CD4-positive, alpha-beta T cell (primary cell): ENCODE data around the gene G3BP2. TPM values are rescaled to one million over a fixed set of nuclear protein-coding genes. Genes with fewer than 3 reads are reported as not detected.
A peak's percentile ranks its signal among the peaks of the same experiment; 100 is the strongest.

Source experiments
- ATAC-seq: fragments of 200-7000 bp; cut with Tn5 transposase; one replicate; pipeline ENCODE4 v1.10.0; 2022; ENCODE audit warnings: mild to moderate bottlenecking; ENCODE audit not compliant: poor library complexity
- CTCF ChIA-PET: fragments of 350-600 bp; sonication (Branson Sonifier 250); formaldehyde crosslinking; loops from one replicate; lab custom pipeline; 2021; ENCODE audit warnings: antibody characterized with exemption, inconsistent platforms; lab: Charles Lee
- POLR2A ChIA-PET: fragments of 350-600 bp; sonication (Branson Sonifier 250); formaldehyde crosslinking; loops from one replicate; lab custom pipeline; 2021; ENCODE audit warnings: antibody characterized with exemption, inconsistent platforms; lab: Charles Lee
- DNase-seq, 14 experiments: peaks; one replicate each; pipeline ENCODE4 v3.0.0-alpha.2; 2013 to 2020; ENCODE audit warnings: mixed read lengths in 2 of 14
- H3K27ac ChIP-seq, 2 donors: one replicate each; pipeline versions ENCODE4 v1.5.1 to v1.7.0; 2013; ENCODE audit warnings: low read length in 2 of 2, low read depth in 1 of 2, mild to moderate bottlenecking in 1 of 2
- H3K27me3 ChIP-seq, 2 experiments: 1 replicate in 1 of 2; 2 replicates in 1 of 2; pipeline versions ENCODE4 v1.6.1 to v1.7.0; 2013; ENCODE audit warnings: low read length in 2 of 2, control low read depth in 1 of 2, mild to moderate bottlenecking in 1 of 2, moderate library complexity in 1 of 2; ENCODE audit not compliant: insufficient read depth in 2 of 2, control insufficient read depth in 1 of 2
- H3K36me3 ChIP-seq: one replicate; pipeline ENCODE4 v1.6.1; 2013; ENCODE audit warnings: low read length, control low read depth; ENCODE audit not compliant: insufficient read depth
- H3K4me1 ChIP-seq: one replicate; pipeline ENCODE4 v1.6.1; 2013; ENCODE audit warnings: low read length, control low read depth; ENCODE audit not compliant: insufficient read depth
- H3K4me3 ChIP-seq: one replicate; pipeline ENCODE4 v1.5.1; 2013; ENCODE audit warnings: mild to moderate bottlenecking, low read length, moderate library complexity
- H3K9me3 ChIP-seq, 2 experiments: 1 replicate in 1 of 2; 2 replicates in 1 of 2; pipeline versions ENCODE4 v1.6.1 to v1.7.0; 2013; ENCODE audit warnings: low read length in 2 of 2, mild to moderate bottlenecking in 2 of 2, control low read depth in 1 of 2, moderate library complexity in 1 of 2; ENCODE audit not compliant: control insufficient read depth in 1 of 2, insufficient read depth in 1 of 2
- H3K27ac Mint-ChIP-seq: one replicate; pipeline ENCODE4 v1.8.0; 2020; ENCODE audit warnings: mixed read lengths
- H3K27me3 Mint-ChIP-seq: one replicate; pipeline ENCODE4 v1.8.0; 2021; ENCODE audit warnings: mixed read lengths
- H3K36me3 Mint-ChIP-seq: one replicate; pipeline ENCODE4 v1.8.0; 2021; ENCODE audit warnings: low read depth, mixed read lengths
- H3K4me1 Mint-ChIP-seq: one replicate; pipeline ENCODE4 v1.8.0; 2021; ENCODE audit warnings: low read depth, mixed read lengths
- H3K4me3 Mint-ChIP-seq: one replicate; pipeline ENCODE4 v1.8.0; 2020; ENCODE audit warnings: mild to moderate bottlenecking, mixed read lengths
- H3K9me3 Mint-ChIP-seq: one replicate; pipeline ENCODE4 v1.8.0; 2020; ENCODE audit warnings: mixed read lengths
- CTCF ChIP-seq: fragments of 200-600 bp; IDR thresholded peaks from one replicate; pipeline ENCODE4 v1.8.0; 2022; ENCODE audit warnings: antibody characterized with exemption, mild to moderate bottlenecking
- intact Hi-C, 2 experiments: fragments of 100-400 bp; cut with DNase I in 1 of 2; cut with micrococcal nuclease in 1 of 2; formaldehyde crosslinking; loops; one replicate each; pipeline versions ENCODE4 v1.15.1 to v1.9.0; 2023 to 2025; cut with DNase I, micrococcal nuclease
- total RNA-seq, 174 experiments: library from RNA in 2 of 174; stranded (reverse) in 2 of 174; gene quantifications; one replicate each; pipeline ENCODE4 v1.2.3 and lab custom pipeline; 2021 to 2026

Gene G3BP2
- total RNA-seq, 2 experiments from 2014 or later = 319 to 322 TPM

DNA sequence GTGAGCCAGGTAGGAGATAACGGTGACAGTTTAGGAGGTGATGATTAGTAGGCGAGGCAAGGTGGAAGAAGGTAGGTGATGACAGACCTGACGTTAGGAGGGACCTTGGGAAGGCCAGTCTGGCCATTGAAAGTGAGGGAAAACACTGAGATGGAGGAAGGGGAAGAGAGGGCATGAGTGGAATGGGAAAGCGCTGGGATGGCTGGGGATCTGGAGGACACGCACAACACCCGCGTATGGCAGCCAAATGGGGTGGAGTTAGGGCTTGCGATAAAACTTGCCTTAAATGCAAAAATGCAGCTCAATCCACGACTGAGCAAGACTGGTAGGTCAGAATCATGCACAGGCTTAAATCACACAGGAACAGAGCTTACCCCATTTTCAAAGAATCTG lies 42.3 kb downstream of the G3BP2 start:
- Histone ChIP-seq H3K27me3 (no peaks in the 10 kb centered on the region), H3K9me3 (no peaks in the 10 kb centered on the region), H3K4me3 (peak overlapping the region; percentile 85), H3K27ac (peak overlapping the region in 1 of 2 donors; percentile 48), H3K36me3 (no peaks in the 10 kb centered on the region), H3K4me1 (peaks cover 16% of the 10 kb centered on the region)
- no peak for DNase-seq
- CTCF ChIA-PET = interaction anchor here (1.1 kb wide), 1 partner anchor 24 kb away, joined by 4 read pairs; no protein-coding TSS in a partner anchor
- no peak for ATAC-seq
- no peak for TF ChIP-seq CTCF
- Mint-ChIP-seq H3K27me3 (no peaks in the 10 kb centered on the region), H3K4me3 (peak overlapping the region; percentile 90), H3K27ac (peak overlapping the region; percentile 75), H3K9me3 (no peaks in the 10 kb centered on the region), H3K4me1 (peaks cover 12% of the 10 kb centered on the region), H3K36me3 (no peaks in the 10 kb centered on the region)
- POLR2A ChIA-PET = interaction anchor here (1.0 to 2.7 kb wide), 7 partner anchors 8 to 360 kb away, joined by 3 to 20 read pairs (median 6); partner anchors contain the start of genes RCHY1, SDAD1, THAP6 and USO1
- intact Hi-C loops = loop anchor here (1.0 to 10.0 kb wide), 6 partner anchors 41 to 584 kb away; partner anchors contain the start of genes G3BP2 (in 2 of the 2), USO1 (in 2 of the 2) and SCARB2 (in 1 of the 2)

- ATAC-seq (peak; percentile 99), DNase-seq (peak; percentile 88 to 96 (median 92))
- peaks cover 12% of the 10 kb centered on the region for H3K4me1 Mint-ChIP-seq
- no peaks in the 10 kb centered on the region for H3K9me3 Mint-ChIP-seq
- ChIA-PET POLR2A (interaction anchor here (0.7 to 2.7 kb wide), 7 partner anchors 9 to 360 kb away, joined by 3 to 20 read pairs (median 6); partner anchors contain the start of genes RCHY1, SDAD1, THAP6 and USO1), CTCF (interaction anchor here (0.6 to 1.1 kb wide), 3 partner anchors 24 to 94 kb away, joined by 3 to 4 read pairs (median 3); no protein-coding TSS in a partner anchor)
- H3K4me3 Mint-ChIP-seq = peak within 1 kb of the TSS; percentile 90
- peaks cover 16% of the 10 kb centered on the region for H3K4me1 ChIP-seq
- intact Hi-C loops = loop anchor here (1.0 to 10.0 kb wide), 6 partner anchors 42 to 584 kb away; partner anchors contain the start of genes G3BP2 (in 2 of the 2), USO1 (in 2 of the 2) and SCARB2 (in 1 of the 2)
- no peaks in the 10 kb centered on the region for H3K27me3 Mint-ChIP-seq
- H3K27me3 ChIP-seq = no peaks in the 10 kb centered on the region
- TF ChIP-seq CTCF = no peak
- H3K36me3 Mint-ChIP-seq = no peaks in the 10 kb centered on the region
- peak within 1 kb of the TSS in 1 of 2 donors; percentile 48 for H3K27ac ChIP-seq
- H3K27ac Mint-ChIP-seq = peak within 1 kb of the TSS; percentile 75
- H3K4me3 ChIP-seq = peak within 1 kb of the TSS; percentile 85
- no peaks in the 10 kb centered on the region for H3K9me3 ChIP-seq
- no peaks in the 10 kb centered on the region for H3K36me3 ChIP-seq
These were observed 42.9 kb downstream of the G3BP2 start, which contains the start of gene CDKL2 for GRCh38 chr4:75630174-75630936. Gene CDKL2, minus strand, starts transcription at chr4:75630528. Its CDS starts 4,540 bp downstream, at chr4:75625988.

GRCh38 chr4:75629239-75629638 lies 44.0 kb downstream of the G3BP2 start:
- H3K27ac Mint-ChIP-seq = no peak overlapping the region
- no peak for TF ChIP-seq CTCF
- intact Hi-C loops = loop anchor here in 1 of 2 experiments (5.0 kb wide), 1 partner anchor 1528 kb away; the partner anchor contains the start of gene CCNG2

More at GRCh38 chr4:75629239-75629638, 44.0 kb downstream of the G3BP2 start:
- H3K9me3 ChIP-seq = no peaks in the 10 kb centered on the region
- H3K36me3 Mint-ChIP-seq = no peaks in the 10 kb centered on the region
- H3K4me1 ChIP-seq = peaks cover 16% of the 10 kb centered on the region
- H3K4me1 Mint-ChIP-seq = peaks cover 12% of the 10 kb centered on the region
- H3K27ac ChIP-seq = no peak overlapping the region
- ChIA-PET POLR2A (interaction anchor here (1.1 to 2.7 kb wide), 5 partner anchors 10 to 115 kb away, joined by 3 to 20 read pairs (median 11); partner anchors contain the start of genes RCHY1, THAP6 and USO1), CTCF (interaction anchor here (0.8 kb wide), 1 partner anchor 10 kb away, joined by 4 read pairs; no protein-coding TSS in a partner anchor)
- no peaks in the 10 kb centered on the region for H3K27me3 Mint-ChIP-seq
- H3K36me3 ChIP-seq = no peaks in the 10 kb centered on the region
- peak overlapping the region; percentile 48 for H3K4me3 Mint-ChIP-seq
- ATAC-seq = no peak
- no peaks in the 10 kb centered on the region for H3K27me3 ChIP-seq
- DNase-seq = no peak
- no peaks in the 10 kb centered on the region for H3K9me3 Mint-ChIP-seq
- no peak overlapping the region for H3K4me3 ChIP-seq
